HepG2 (cell line): ENCODE results near the gene MBOAT7. TPM values are rescaled to one million over a fixed set of nuclear protein-coding genes. Genes with fewer than 3 reads are reported as not detected.
A peak's percentile ranks its signal among the peaks of the same experiment; 100 is the strongest.

Source experiments
- ASH2L ChIP-seq: fragments of 300-600, 200-600 bp; sonication (generic); IDR thresholded peaks from 2 replicates; pipeline ENCODE4 v1.7.0; 2017; ENCODE audit warnings: low read depth, mild to moderate bottlenecking, moderate library complexity, mixed read lengths, low read length; ENCODE audit not compliant: insufficient read length
- FOXA3 ChIP-seq: IDR thresholded peaks from 2 replicates; pipeline ENCODE4 v1.6.1; 2016; ENCODE audit warnings: missing genetic modification reagents, missing compliant biosample characterization
- FOXJ3 ChIP-seq: sonication (generic); formaldehyde crosslinking; IDR thresholded peaks from 2 replicates; pipeline ENCODE4 v1.4.0; 2020; ENCODE audit warnings: missing genetic modification reagents, mild to moderate bottlenecking, borderline replicate concordance
- JUND ChIP-seq: sonication (generic); formaldehyde crosslinking; IDR thresholded peaks from 2 replicates; pipeline ENCODE4 v1.8.0; 2022; ENCODE audit warnings: mild to moderate bottlenecking, missing genetic modification reagents
- MXD4 ChIP-seq: IDR thresholded peaks from 2 replicates; pipeline ENCODE4 v1.6.1; 2016; ENCODE audit warnings: mild to moderate bottlenecking, missing biosample characterization, missing genetic modification reagents
- NONO ChIP-seq, 2 experiments: fragments of 450-650 bp in 1 of 2; sonication (generic) in 1 of 2; formaldehyde crosslinking in 1 of 2; IDR thresholded peaks in 1 of 2; conservative IDR thresholded peaks in 1 of 2; 2 replicates each; pipeline versions ENCODE4 v1.6.1 to v1.8.0; 2017 to 2022; ENCODE audit warnings: mild to moderate bottlenecking in 1 of 2, missing genetic modification reagents in 1 of 2, moderate library complexity in 1 of 2
- POLR2A ChIP-seq, 2 experiments: IDR thresholded peaks; 2 replicates each; pipeline ENCODE4 v1.6.1; 2011; ENCODE audit warnings: low read depth in 2 of 2, low read length in 2 of 2, mild to moderate bottlenecking in 1 of 2, moderate library complexity in 1 of 2; ENCODE audit not compliant: insufficient read depth in 1 of 2
- POLR2AphosphoS2 ChIP-seq: IDR thresholded peaks from 2 replicates; pipeline ENCODE4 v1.6.1; 2011; ENCODE audit warnings: low read depth, low read length, improper control_type of control experiment
- SP4 ChIP-seq: sonication (generic); formaldehyde crosslinking; IDR thresholded peaks from 2 replicates; pipeline ENCODE4 v1.8.1; 2023; ENCODE audit warnings: mild to moderate bottlenecking, missing genetic modification reagents
- SRSF4 ChIP-seq: fragments of 200-400 bp; formaldehyde crosslinking; IDR thresholded peaks from one replicate; pipeline ENCODE4 v1.6.1; 2018; ENCODE audit warnings: mild to moderate bottlenecking, low read depth, low read length, moderate library complexity; ENCODE audit not compliant: poor library complexity, severe bottlenecking
- polyA plus RNA-seq, 8 experiments: library from polyadenylated mRNA; depleted of rRNA in 3 of 8; stranded (reverse) in 7 of 8; unstranded in 1 of 8; fragments of >200 nt; fragmentation: Illumina TruSeq in 4 of 8; extraction: Trizol in 4 of 8; gene quantifications; 2 replicates each; pipeline versions ENCODE4 v1.2.1 to v1.2.3, GENCODE V29; 2011 to 2016; ENCODE audit warnings: low read depth in 4 of 8, missing spikeins in 1 of 8, mixed read lengths in 1 of 8; ENCODE audit not compliant: insufficient read depth in 1 of 8
- total RNA-seq, 5 experiments: library from RNA; depleted of rRNA; stranded (reverse); fragments of >200 nt; fragmentation: Illumina TruSeq; extraction: Trizol; gene quantifications; 2 replicates each; pipeline ENCODE4 v1.2.3, GENCODE V29; 2016; ENCODE audit warnings: low read depth in 1 of 5
- TF ChIP-seq, protein P1 (sequence below): sonication (generic); formaldehyde crosslinking; IDR thresholded peaks from 2 replicates; pipeline ENCODE4 v1.4.0; 2020; ENCODE audit warnings: mild to moderate bottlenecking, missing genetic modification reagents
- TF ChIP-seq, protein P2 (sequence below): sonication (generic); formaldehyde crosslinking; IDR thresholded peaks from 2 replicates; pipeline ENCODE4 v1.4.0; 2020; ENCODE audit warnings: missing genetic modification reagents, borderline replicate concordance
- TF ChIP-seq, protein P3 (sequence below): sonication (generic); formaldehyde crosslinking; IDR thresholded peaks from 2 replicates; pipeline ENCODE4 v1.4.0; 2020; ENCODE audit warnings: missing genetic modification reagents, borderline replicate concordance
- TF ChIP-seq, protein P4 (sequence below): sonication (generic); formaldehyde crosslinking; IDR thresholded peaks from 2 replicates; pipeline ENCODE4 v1.4.0; 2020; ENCODE audit warnings: mild to moderate bottlenecking, missing genetic modification reagents
- TF ChIP-seq, protein P5 (sequence below): sonication (generic); formaldehyde crosslinking; IDR thresholded peaks from 2 replicates; pipeline ENCODE4 v1.4.0; 2020; ENCODE audit warnings: missing genetic modification reagents
- TF ChIP-seq, protein P6 (sequence below): sonication (generic); formaldehyde crosslinking; IDR thresholded peaks from 2 replicates; pipeline ENCODE4 v1.4.0; 2020; ENCODE audit warnings: missing genetic modification reagents
- TF ChIP-seq, protein P7 (sequence below): sonication (generic); formaldehyde crosslinking; IDR thresholded peaks from 2 replicates; pipeline ENCODE4 v1.4.0; 2020; ENCODE audit warnings: missing genetic modification reagents

MBOAT7 gene
- total and polyA plus RNA-seq, 2 of the 13 experiments (the other 11 are each of a cell fraction or from before 2014, with no cell fraction given) = 22.2 to 25.5 TPM

DNA sequence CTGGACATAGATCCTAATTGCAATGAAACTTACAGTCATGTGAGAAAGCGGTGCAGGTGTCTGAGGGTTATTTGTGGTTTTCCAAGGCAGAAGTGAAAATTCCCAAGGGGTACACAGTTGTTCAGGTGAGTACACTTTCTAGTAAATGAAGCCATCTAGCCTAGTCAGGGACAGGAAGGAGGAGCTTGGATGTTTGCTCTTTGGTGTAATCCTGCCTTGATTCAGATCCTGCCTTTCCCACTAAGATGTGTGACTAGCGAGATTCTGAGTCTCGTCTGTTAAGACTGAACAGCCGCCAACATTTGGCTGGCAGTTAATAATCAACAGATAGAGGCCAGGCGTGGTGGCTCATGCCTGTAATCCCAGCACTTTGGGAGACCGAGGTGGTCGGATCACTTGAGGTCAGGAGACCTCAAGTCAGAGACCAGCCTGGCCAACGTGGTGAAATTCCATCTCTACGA is 13.8 kb upstream of the MBOAT7 start (continued):
- TF ChIP-seq, protein P1, sequence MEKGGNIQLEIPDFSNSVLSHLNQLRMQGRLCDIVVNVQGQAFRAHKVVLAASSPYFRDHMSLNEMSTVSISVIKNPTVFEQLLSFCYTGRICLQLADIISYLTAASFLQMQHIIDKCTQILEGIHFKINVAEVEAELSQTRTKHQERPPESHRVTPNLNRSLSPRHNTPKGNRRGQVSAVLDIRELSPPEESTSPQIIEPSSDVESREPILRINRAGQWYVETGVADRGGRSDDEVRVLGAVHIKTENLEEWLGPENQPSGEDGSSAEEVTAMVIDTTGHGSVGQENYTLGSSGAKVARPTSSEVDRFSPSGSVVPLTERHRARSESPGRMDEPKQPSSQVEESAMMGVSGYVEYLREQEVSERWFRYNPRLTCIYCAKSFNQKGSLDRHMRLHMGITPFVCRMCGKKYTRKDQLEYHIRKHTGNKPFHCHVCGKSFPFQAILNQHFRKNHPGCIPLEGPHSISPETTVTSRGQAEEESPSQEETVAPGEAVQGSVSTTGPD = no peak
- TF ChIP-seq, protein P2, sequence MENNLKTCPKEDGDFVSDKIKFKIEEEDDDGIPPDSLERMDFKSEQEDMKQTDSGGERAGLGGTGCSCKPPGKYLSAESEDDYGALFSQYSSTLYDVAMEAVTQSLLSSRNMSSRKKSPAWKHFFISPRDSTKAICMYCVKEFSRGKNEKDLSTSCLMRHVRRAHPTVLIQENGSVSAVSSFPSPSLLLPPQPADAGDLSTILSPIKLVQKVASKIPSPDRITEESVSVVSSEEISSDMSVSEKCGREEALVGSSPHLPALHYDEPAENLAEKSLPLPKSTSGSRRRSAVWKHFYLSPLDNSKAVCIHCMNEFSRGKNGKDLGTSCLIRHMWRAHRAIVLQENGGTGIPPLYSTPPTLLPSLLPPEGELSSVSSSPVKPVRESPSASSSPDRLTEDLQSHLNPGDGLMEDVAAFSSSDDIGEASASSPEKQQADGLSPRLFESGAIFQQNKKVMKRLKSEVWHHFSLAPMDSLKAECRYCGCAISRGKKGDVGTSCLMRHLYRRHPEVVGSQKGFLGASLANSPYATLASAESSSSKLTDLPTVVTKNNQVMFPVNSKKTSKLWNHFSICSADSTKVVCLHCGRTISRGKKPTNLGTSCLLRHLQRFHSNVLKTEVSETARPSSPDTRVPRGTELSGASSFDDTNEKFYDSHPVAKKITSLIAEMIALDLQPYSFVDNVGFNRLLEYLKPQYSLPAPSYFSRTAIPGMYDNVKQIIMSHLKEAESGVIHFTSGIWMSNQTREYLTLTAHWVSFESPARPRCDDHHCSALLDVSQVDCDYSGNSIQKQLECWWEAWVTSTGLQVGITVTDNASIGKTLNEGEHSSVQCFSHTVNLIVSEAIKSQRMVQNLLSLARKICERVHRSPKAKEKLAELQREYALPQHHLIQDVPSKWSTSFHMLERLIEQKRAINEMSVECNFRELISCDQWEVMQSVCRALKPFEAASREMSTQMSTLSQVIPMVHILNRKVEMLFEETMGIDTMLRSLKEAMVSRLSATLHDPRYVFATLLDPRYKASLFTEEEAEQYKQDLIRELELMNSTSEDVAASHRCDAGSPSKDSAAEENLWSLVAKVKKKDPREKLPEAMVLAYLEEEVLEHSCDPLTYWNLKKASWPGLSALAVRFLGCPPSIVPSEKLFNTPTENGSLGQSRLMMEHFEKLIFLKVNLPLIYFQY = no peak
- no peak for TF ChIP-seq SRSF4
- TF ChIP-seq MXD4 = no peak
- TF ChIP-seq, protein P3, sequence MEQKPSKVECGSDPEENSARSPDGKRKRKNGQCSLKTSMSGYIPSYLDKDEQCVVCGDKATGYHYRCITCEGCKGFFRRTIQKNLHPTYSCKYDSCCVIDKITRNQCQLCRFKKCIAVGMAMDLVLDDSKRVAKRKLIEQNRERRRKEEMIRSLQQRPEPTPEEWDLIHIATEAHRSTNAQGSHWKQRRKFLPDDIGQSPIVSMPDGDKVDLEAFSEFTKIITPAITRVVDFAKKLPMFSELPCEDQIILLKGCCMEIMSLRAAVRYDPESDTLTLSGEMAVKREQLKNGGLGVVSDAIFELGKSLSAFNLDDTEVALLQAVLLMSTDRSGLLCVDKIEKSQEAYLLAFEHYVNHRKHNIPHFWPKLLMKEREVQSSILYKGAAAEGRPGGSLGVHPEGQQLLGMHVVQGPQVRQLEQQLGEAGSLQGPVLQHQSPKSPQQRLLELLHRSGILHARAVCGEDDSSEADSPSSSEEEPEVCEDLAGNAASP (CRISPR knock-in tag) = peak; percentile 86; the same call in 1 of the 2 replicates
- no peak for TF ChIP-seq NONO (IDR thresholded peaks at IDR 0.05)
- 0 out of 2 replicates have a peak, but pooled peaks have one; percentile 22 for TF ChIP-seq NONO (CRISPR knock-in tag; conservative IDR thresholded peaks at IDR 0.05)
- TF ChIP-seq, protein P4, sequence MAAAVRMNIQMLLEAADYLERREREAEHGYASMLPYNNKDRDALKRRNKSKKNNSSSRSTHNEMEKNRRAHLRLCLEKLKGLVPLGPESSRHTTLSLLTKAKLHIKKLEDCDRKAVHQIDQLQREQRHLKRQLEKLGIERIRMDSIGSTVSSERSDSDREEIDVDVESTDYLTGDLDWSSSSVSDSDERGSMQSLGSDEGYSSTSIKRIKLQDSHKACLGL (CRISPR knock-in tag) = 0 out of 2 replicates have a peak, but pooled peaks have one; percentile 29
- TF ChIP-seq FOXA3 (CRISPR knock-in tag) = peak; percentile 25; the same call in 1 of the 2 replicates
- TF ChIP-seq FOXJ3 (CRISPR knock-in tag) = no peak
- TF ChIP-seq, protein P5, sequence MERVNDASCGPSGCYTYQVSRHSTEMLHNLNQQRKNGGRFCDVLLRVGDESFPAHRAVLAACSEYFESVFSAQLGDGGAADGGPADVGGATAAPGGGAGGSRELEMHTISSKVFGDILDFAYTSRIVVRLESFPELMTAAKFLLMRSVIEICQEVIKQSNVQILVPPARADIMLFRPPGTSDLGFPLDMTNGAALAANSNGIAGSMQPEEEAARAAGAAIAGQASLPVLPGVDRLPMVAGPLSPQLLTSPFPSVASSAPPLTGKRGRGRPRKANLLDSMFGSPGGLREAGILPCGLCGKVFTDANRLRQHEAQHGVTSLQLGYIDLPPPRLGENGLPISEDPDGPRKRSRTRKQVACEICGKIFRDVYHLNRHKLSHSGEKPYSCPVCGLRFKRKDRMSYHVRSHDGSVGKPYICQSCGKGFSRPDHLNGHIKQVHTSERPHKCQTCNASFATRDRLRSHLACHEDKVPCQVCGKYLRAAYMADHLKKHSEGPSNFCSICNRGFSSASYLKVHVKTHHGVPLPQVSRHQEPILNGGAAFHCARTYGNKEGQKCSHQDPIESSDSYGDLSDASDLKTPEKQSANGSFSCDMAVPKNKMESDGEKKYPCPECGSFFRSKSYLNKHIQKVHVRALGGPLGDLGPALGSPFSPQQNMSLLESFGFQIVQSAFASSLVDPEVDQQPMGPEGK = 0 out of 2 replicates have a peak, but pooled peaks have one; percentile 1
- TF ChIP-seq, protein P6, sequence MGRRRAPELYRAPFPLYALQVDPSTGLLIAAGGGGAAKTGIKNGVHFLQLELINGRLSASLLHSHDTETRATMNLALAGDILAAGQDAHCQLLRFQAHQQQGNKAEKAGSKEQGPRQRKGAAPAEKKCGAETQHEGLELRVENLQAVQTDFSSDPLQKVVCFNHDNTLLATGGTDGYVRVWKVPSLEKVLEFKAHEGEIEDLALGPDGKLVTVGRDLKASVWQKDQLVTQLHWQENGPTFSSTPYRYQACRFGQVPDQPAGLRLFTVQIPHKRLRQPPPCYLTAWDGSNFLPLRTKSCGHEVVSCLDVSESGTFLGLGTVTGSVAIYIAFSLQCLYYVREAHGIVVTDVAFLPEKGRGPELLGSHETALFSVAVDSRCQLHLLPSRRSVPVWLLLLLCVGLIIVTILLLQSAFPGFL (CRISPR knock-in tag) = no peak
- TF ChIP-seq, protein P7, sequence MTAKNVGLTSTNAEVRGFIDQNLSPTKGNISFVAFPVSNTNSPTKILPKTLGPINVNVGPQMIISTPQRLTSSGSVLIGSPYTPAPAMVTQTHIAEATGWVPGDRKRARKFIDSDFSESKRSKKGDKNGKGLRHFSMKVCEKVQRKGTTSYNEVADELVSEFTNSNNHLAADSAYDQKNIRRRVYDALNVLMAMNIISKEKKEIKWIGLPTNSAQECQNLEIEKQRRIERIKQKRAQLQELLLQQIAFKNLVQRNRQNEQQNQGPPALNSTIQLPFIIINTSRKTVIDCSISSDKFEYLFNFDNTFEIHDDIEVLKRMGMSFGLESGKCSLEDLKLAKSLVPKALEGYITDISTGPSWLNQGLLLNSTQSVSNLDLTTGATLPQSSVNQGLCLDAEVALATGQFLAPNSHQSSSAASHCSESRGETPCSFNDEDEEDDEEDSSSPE (CRISPR knock-in tag) = 0 out of 2 replicates have a peak, but pooled peaks have one; percentile 19
- TF ChIP-seq POLR2AphosphoS2 = no peak
- peak in 1 of 2 experiments; percentile 19; a peak in 1 of 4 replicates for TF ChIP-seq POLR2A (IDR thresholded peaks at IDR 0.05; ENCODE audit: insufficient read depth in 1 of 2, low read depth in 2 of 2, low read length in 2 of 2)
- TF ChIP-seq SP4 (CRISPR knock-in tag) = no peak
- TF ChIP-seq ASH2L = peak; percentile 57
- TF ChIP-seq JUND (CRISPR knock-in tag) = no peak
